Gastroesophageal sphincter (tissue), 4 donors: ENCODE measurements around the gene GRIP1. TPM values are rescaled to one million over a fixed set of nuclear protein-coding genes. Genes with fewer than 3 reads are reported as not detected.
A peak's percentile ranks its signal among the peaks of the same experiment; 100 is the strongest.

Experiments
- ATAC-seq: fragments of 150-250 bp; one replicate; pipeline ENCODE4 v1.9.1; 2016; ENCODE audit warnings: mild to moderate bottlenecking, moderate library complexity
- H3K27ac ChIP-seq, 4 donors: fragments of 200-600 bp; sonication (generic) in 3 of 4; 1 replicate in 3 of 4; 2 replicates in 1 of 4; pipeline ENCODE4 v1.5.1; 2016 to 2019
- H3K27me3 ChIP-seq: fragments of 200-600 bp; sonication (generic); one replicate; pipeline ENCODE4 v1.5.1; 2019
- H3K36me3 ChIP-seq, 2 donors: fragments of 200-600 bp; sonication (generic); one replicate each; pipeline ENCODE4 v1.5.1; 2019; ENCODE audit warnings: control low read depth in 1 of 2
- H3K4me1 ChIP-seq, 3 donors: fragments of 200-600 bp; sonication (generic); 1 replicate in 2 of 3; 2 replicates in 1 of 3; pipeline ENCODE4 v1.5.1; 2016 to 2019; ENCODE audit warnings: control low read depth in 2 of 3
- H3K4me3 ChIP-seq, 2 donors: fragments of 200-600 bp; sonication (generic); one replicate each; pipeline ENCODE4 v1.5.1; 2019; ENCODE audit warnings: mild to moderate bottlenecking in 1 of 2, moderate library complexity in 1 of 2
- H3K9me3 ChIP-seq, 3 donors: fragments of 200-600 bp; sonication (generic); one replicate each; pipeline ENCODE4 v1.5.1; 2017 to 2019; ENCODE audit warnings: control low read depth in 2 of 3
- CTCF ChIP-seq, 4 experiments: fragments of 200-600 bp in 2 of 4; fragments of 450-650 bp in 2 of 4; sonication (generic) in 1 of 4; IDR thresholded peaks; one replicate each; pipeline ENCODE4 v1.5.1; 2017 to 2019; ENCODE audit warnings: antibody characterized with exemption in 4 of 4, mild to moderate bottlenecking in 2 of 4, moderate library complexity in 2 of 4
- EP300 ChIP-seq: sonication (generic); formaldehyde crosslinking; IDR thresholded peaks from one replicate; pipeline ENCODE4 v1.6.1; 2017; ENCODE audit warnings: antibody characterized with exemption, mild to moderate bottlenecking
- POLR2A ChIP-seq, 2 donors: fragments of 450-650 bp; IDR thresholded peaks; one replicate each; pipeline ENCODE4 v1.6.1; 2017; ENCODE audit warnings: antibody characterized with exemption in 2 of 2, mild to moderate bottlenecking in 2 of 2, moderate library complexity in 1 of 2
- POLR2AphosphoS5 ChIP-seq: sonication (generic); formaldehyde crosslinking; IDR thresholded peaks from one replicate; pipeline ENCODE4 v1.6.1; 2017; ENCODE audit warnings: antibody characterized with exemption
- WGBS, 2 donors: methylation state at CpG; one replicate each; pipeline ENCODE4 v1.1.5; 2018; ENCODE audit warnings: low coverage in 1 of 2; 5-methylcytosine and 5-hydroxymethylcytosine counted together
- total RNA-seq, 4 donors: library from RNA; depleted of rRNA; stranded (reverse); fragments of >200 nt; gene quantifications; one replicate each; pipeline ENCODE4 v1.1.0, GENCODE V29; 2016

The GRIP1 gene
- total RNA-seq, 4 donors from 2014 or later: 6.8 to 17.8 (median 11.6) TPM

DNA sequence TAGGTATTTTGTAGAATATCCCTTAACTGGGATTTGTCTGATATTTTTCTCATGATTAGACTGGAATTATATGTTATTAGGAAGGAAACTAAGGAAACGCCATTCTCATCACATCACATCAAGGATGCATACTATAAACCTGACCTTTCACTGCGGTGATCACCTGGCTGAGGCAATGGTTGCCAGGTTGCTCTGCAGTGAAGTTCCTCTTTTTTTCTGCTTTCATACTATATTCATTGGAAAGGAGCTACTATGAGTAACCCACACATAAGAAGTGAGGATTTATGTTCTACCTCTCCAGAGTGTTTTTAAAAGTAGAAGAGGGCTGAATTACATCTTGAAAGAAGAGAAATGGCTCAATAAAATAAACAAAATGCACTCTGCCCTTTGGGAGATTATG lies 31.0 kb upstream of the GRIP1 start:
- ATAC-seq: no peak
- Histone ChIP-seq H3K4me3 (no peak overlapping the region), H3K36me3 (no peaks in the 10 kb centered on the region), H3K9me3 (peaks cover 0 to 7% (median 0%) of the 10 kb centered on the region in 3 donors), H3K4me1 (no peaks in the 10 kb centered on the region), H3K27me3 (no peaks in the 10 kb centered on the region), H3K27ac (no peak overlapping the region)
- 65 to 82% methylated on average over 2 of the region's 2 CpGs for WGBS, 2 donors
- TF ChIP-seq POLR2A (IDR thresholded peaks at IDR 0.05) (no peak), CTCF (IDR thresholded peaks at IDR 0.05) (no peak), POLR2AphosphoS5 (no peak)

- no peak for ATAC-seq
- TF ChIP-seq POLR2AphosphoS5: no peak
- no peak for TF ChIP-seq POLR2A (IDR thresholded peaks at IDR 0.05)
- no peak for TF ChIP-seq CTCF (IDR thresholded peaks at IDR 0.05)
- no peak for TF ChIP-seq EP300
- Histone ChIP-seq H3K36me3 (no peaks in the 10 kb centered on the region), H3K27ac (no peak overlapping the region), H3K9me3 (peaks cover 0 to 7% (median 0%) of the 10 kb centered on the region in 3 donors), H3K4me3 (no peak overlapping the region), H3K27me3 (no peaks in the 10 kb centered on the region), H3K4me1 (no peaks in the 10 kb centered on the region)
- WGBS, 2 donors: 78% methylated on average over 1 of the region's 1 CpG; no CpG with 5 or more reads in 1 of the 2 donors
Measured at GRCh38 chr12:66709457-66709773, 30.5 kb upstream of the GRIP1 start.

- Histone ChIP-seq H3K36me3 (no peaks in the 10 kb centered on the region), H3K27me3 (no peaks in the 10 kb centered on the region), H3K4me3 (no peak overlapping the region), H3K27ac (no peak overlapping the region), H3K4me1 (no peaks in the 10 kb centered on the region), H3K9me3 (peaks cover 0 to 7% (median 0%) of the 10 kb centered on the region in 3 donors)
- TF ChIP-seq EP300 (no peak), CTCF (IDR thresholded peaks at IDR 0.05) (peak in 3 of 4 experiments; percentile 17 to 32 (median 26)), POLR2AphosphoS5 (no peak)
- WGBS, 2 donors: 35 to 54% methylated on average over 3 of the region's 3 CpGs
- no peak for ATAC-seq
Measured at GRCh38 chr12:66708704-66709456, 30.0 kb upstream of the GRIP1 start.

DNA sequence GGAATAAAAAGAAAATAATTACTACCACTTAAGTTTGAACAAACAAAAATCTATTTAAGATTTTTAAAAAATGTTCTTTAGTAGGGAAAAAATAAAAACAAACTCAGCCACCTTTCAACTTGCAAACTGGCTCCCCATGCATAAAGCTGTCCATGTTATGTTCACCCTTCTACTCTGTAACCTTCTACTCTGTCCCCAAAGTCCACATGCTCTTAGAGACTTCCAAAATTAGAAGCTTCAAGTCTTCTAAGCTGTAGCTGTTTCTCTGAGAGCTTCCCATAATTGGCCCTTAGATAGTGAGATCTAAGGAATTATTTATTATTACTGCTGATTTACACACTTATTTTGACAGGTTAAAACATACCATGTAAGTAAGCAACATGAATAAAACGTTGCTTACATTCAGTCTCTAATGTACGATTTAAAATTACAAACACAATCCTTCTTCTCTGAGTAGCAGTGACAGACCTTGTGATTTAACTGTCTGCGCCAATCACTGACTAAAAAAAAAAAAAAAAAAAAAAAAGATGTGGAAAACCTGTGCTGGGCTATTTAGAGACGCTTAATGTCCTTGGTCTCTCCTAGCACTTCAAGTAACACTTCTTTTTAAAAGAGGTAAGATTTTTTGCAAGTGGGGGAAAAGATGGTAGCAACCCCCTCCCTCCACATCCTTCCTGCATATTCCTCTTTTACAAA lies 28.3 kb upstream of the GRIP1 start:
- Histone ChIP-seq H3K27me3 (no peaks in the 10 kb centered on the region), H3K36me3 (no peaks in the 10 kb centered on the region), H3K4me1 (no peaks in the 10 kb centered on the region), H3K4me3 (no peak overlapping the region), H3K27ac (no peak overlapping the region), H3K9me3 (peaks cover 0 to 7% (median 0%) of the 10 kb centered on the region in 3 donors)
- no peak for ATAC-seq
- 71 to 79% methylated on average over 4 of the region's 4 CpGs for WGBS, 2 donors
- no peak for TF ChIP-seq EP300
- no peak for TF ChIP-seq POLR2A (IDR thresholded peaks at IDR 0.05)
- TF ChIP-seq POLR2AphosphoS5: no peak

DNA sequence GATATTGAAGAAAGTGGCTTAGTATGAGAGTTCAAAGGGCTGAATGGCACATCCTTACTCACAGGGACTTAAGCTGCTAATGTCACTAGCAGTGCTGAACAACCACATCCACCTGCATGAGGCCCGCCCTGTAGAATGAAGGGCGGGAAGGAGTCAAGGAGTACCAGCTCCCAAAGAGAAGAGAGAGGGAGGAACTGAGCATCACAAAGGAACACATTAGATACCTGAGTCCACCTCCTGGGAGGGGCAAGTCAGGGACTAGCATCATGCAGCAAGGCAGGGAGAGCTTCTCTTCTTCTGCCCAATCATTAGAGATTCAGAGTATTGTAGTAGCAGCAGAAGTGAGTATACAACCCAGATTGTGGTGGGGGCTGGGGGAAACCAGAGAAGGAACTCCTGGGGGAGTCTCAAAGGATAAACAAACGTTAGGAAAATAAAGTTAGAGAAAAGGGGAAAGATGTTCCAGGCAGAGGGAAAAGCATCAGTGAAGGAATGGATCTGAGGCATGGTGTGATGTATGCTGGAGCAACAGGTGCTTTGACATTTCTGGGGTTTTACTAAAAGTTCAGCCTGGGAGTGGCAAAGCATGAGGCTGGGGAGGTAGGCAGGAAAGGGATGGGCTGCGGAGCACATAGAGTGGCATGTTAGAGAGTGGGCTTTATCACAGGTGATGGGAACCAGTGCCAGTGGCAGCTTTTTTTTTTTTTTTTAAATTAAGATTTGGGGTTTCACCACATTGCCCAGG lies 21.0 kb upstream of the GRIP1 start:
- TF ChIP-seq POLR2A (IDR thresholded peaks at IDR 0.05) (no peak), POLR2AphosphoS5 (no peak), CTCF (IDR thresholded peaks at IDR 0.05) (no peak), EP300 (no peak)
- no peak for ATAC-seq
- 50 to 73% methylated on average over 2 to 4 of the region's 4 CpGs for WGBS, 2 donors
- no peak overlapping the region for H3K4me3 ChIP-seq
- H3K27me3 ChIP-seq: no peaks in the 10 kb centered on the region
- H3K9me3 ChIP-seq: no peaks in the 10 kb centered on the region
- no peaks in the 10 kb centered on the region for H3K36me3 ChIP-seq
- no peaks in the 10 kb centered on the region for H3K4me1 ChIP-seq
- no peak overlapping the region for H3K27ac ChIP-seq
